Panc1 (cell line): ENCODE results near the gene ADPGK. TPM values are rescaled to one million over a fixed set of nuclear protein-coding genes. Genes with fewer than 3 reads are reported as not detected.

Source experiments
- ATAC-seq: fragments of 200-7000 bp; cut with Tn5 transposase; 2 replicates; pipeline ENCODE4 v1.9.1; 2020; ENCODE audit warnings: mild to moderate bottlenecking, moderate library complexity
- BruUV-seq: library from RNA; stranded (reverse); fragments of 400-500 nt; replicated peaks from 2 replicates; lab custom pipeline; 2021; lab: Mats Ljungman, UMichigan
- CTCF ChIA-PET: fragments of 300-600 bp; sonication (Branson Sonifier 250); formaldehyde crosslinking; loops from one replicate; lab custom pipeline; 2022; ENCODE audit warnings: antibody characterized with exemption; lab: Charles Lee
- POLR2A ChIA-PET: fragments of 300-600 bp; sonication (Branson Sonifier 250); formaldehyde crosslinking; loops from one replicate; lab custom pipeline; 2022; ENCODE audit warnings: antibody characterized with exemption; lab: Charles Lee
- DNase-seq: peaks from one replicate; pipeline ENCODE4 v3.0.0-alpha.2; 2010; ENCODE audit warnings: low read depth, low spot score
- H3K27ac ChIP-seq: 2 replicates; pipeline ENCODE4 v1.5.1; 2011; ENCODE audit warnings: mild to moderate bottlenecking, low read length, inconsistent platforms
- H3K27me3 ChIP-seq: fragments of 200-500 bp; sonication (Bioruptor generic); 2 replicates; pipeline ENCODE4 v1.6.0; 2014; ENCODE audit warnings: low read length, inconsistent platforms; ENCODE audit not compliant: control insufficient read depth, insufficient read depth
- H3K36me3 ChIP-seq: fragments of 200-500 bp; sonication (Bioruptor generic); 2 replicates; pipeline ENCODE4 v1.5.1; 2014; ENCODE audit warnings: inconsistent platforms, mild to moderate bottlenecking, low read length, moderate library complexity; ENCODE audit not compliant: control insufficient read depth, insufficient read depth
- H3K4me1 ChIP-seq: 2 replicates; pipeline ENCODE4 v1.5.1; 2011; ENCODE audit warnings: inconsistent platforms, mild to moderate bottlenecking, low read length, moderate library complexity; ENCODE audit not compliant: control insufficient read depth, insufficient read depth
- H3K4me3 ChIP-seq, 2 experiments: 2 replicates each; pipeline ENCODE4 v1.5.1; 2011 to 2012; ENCODE audit warnings: low read depth in 2 of 2, low read length in 2 of 2, mild to moderate bottlenecking in 2 of 2, inconsistent platforms in 1 of 2, moderate library complexity in 1 of 2
- H3K9me3 ChIP-seq: fragments of 200-500 bp; sonication (Bioruptor generic); 2 replicates; pipeline ENCODE4 v1.5.1; 2014; ENCODE audit warnings: low read depth, mild to moderate bottlenecking, inconsistent platforms, low read length, moderate library complexity; ENCODE audit not compliant: control insufficient read depth, insufficient read depth
- CTCF ChIP-seq: fragments of 450-650 bp; IDR thresholded peaks from 2 replicates; pipeline ENCODE4 v1.5.1; 2017; ENCODE audit warnings: mild to moderate bottlenecking
- POLR2AphosphoS5 ChIP-seq: IDR thresholded peaks from 2 replicates; pipeline ENCODE4 v1.6.1; 2012; ENCODE audit warnings: mild to moderate bottlenecking, low read depth, low read length, moderate library complexity
- REST ChIP-seq, 2 experiments: IDR thresholded peaks; 2 replicates each; pipeline ENCODE4 v1.6.1; 2011 to 2012; ENCODE audit warnings: low read depth in 2 of 2, control low read depth in 1 of 2, low read length in 1 of 2, mild to moderate bottlenecking in 1 of 2, moderate library complexity in 1 of 2; ENCODE audit not compliant: insufficient read depth in 1 of 2
- SIN3A ChIP-seq: IDR thresholded peaks from 2 replicates; pipeline ENCODE4 v1.6.1; 2012; ENCODE audit warnings: low read depth, mild to moderate bottlenecking, low read length, moderate library complexity, borderline replicate concordance; ENCODE audit not compliant: insufficient read depth
- TCF7L2 ChIP-seq: IDR thresholded peaks from 2 replicates; pipeline ENCODE4 v1.6.1; 2011; ENCODE audit warnings: mild to moderate bottlenecking, low read depth, low read length, inconsistent platforms
- in situ Hi-C: cut with HindIII; loops from 2 replicates; pipeline ENCODE4 v1.10.0; 2016; ENCODE audit warnings: low sequenced_read_pairs, low pct_unique_long_range_greater_than_20kb
- intact Hi-C: fragments of 100-400 bp; cut with micrococcal nuclease; formaldehyde crosslinking; loops from one replicate; pipeline ENCODE4 v1.10.0; 2022; ENCODE audit not compliant: unreplicated experiment
- total RNA-seq: library from RNA; stranded (reverse); gene quantifications from one replicate; pipeline ENCODE4 v1.2.1, GENCODE V29; 2021; ENCODE audit not compliant: unreplicated experiment

ADPGK gene
- total RNA-seq, 1 experiment from 2014 or later: 63.1 TPM

GRCh38 chr15:72766025-72766424, 17.5 kb downstream of the ADPGK start:
- TF ChIP-seq REST (IDR thresholded peaks at IDR 0.05; ENCODE audit: insufficient read depth in 1 of 2, low read depth in 2 of 2, low read length in 1 of 2) (no peak), CTCF (no peak), SIN3A (no peak), POLR2AphosphoS5 (no peak)
- Histone ChIP-seq H3K4me1 (no peaks in the 10 kb centered on the region), H3K4me3 (no peak overlapping the region), H3K27ac (no peak overlapping the region), H3K36me3 (peaks cover 18% of the 10 kb centered on the region), H3K27me3 (no peaks in the 10 kb centered on the region), H3K9me3 (peaks cover 16% of the 10 kb centered on the region)
- in situ Hi-C loops (no loop called here), intact Hi-C loops (no loop called here)
- ATAC-seq (no peak), DNase-seq (no peak)
- ChIA-PET CTCF (no interaction called here), POLR2A (no interaction called here)
- BruUV-seq: no TSS peak

- Histone ChIP-seq H3K4me1 (no peaks in the 10 kb centered on the region), H3K9me3 (peaks cover 16% of the 10 kb centered on the region), H3K27me3 (no peaks in the 10 kb centered on the region), H3K36me3 (peaks cover 9% of the 10 kb centered on the region; the same call in 1 of the 2 replicates), H3K27ac (no peak overlapping the region), H3K4me3 (no peak overlapping the region)
- BruUV-seq: no TSS peak
- in situ Hi-C loops: no loop called here
- POLR2A ChIA-PET: no interaction called here
- no peak for TF ChIP-seq CTCF
- no peak for TF ChIP-seq SIN3A
- no peak for TF ChIP-seq TCF7L2
- TF ChIP-seq REST (IDR thresholded peaks at IDR 0.05; ENCODE audit: insufficient read depth in 1 of 2, low read depth in 2 of 2, low read length in 1 of 2): no peak
- TF ChIP-seq POLR2AphosphoS5: no peak
- CTCF ChIA-PET: no interaction called here
- intact Hi-C loops: no loop called here
- DNase-seq (no peak), ATAC-seq (no peak)
Observed at GRCh38 chr15:72764656-72765055, 18.9 kb downstream of the ADPGK start.
